H9 (cell line): ENCODE measurements around the gene ACOT13. TPM values are rescaled to one million over a fixed set of nuclear protein-coding genes. Genes with fewer than 3 reads are reported as not detected.
"Not testable (repeated sequence)": the region's sequence is repeated elsewhere in the genome, so short reads cannot be mapped to it uniquely, and the experiment has no call there.

ENCODE experiments used
- DNase-seq: peaks from one replicate; pipeline ENCODE4 v3.0.0-alpha.2; 2017
- H2AFZ ChIP-seq: one replicate; pipeline ENCODE4 v1.6.1; 2013; ENCODE audit warnings: mild to moderate bottlenecking, low read length, control low read depth, moderate library complexity
- H2AK5ac ChIP-seq: 2 replicates; pipeline ENCODE4 v1.6.1; 2013; ENCODE audit warnings: low read length, control low read depth, mixed read lengths; ENCODE audit not compliant: insufficient read length
- H2BK120ac ChIP-seq: one replicate; pipeline ENCODE4 v1.6.1; 2013; ENCODE audit warnings: low read depth, mild to moderate bottlenecking, low read length, control low read depth, inconsistent platforms; ENCODE audit not compliant: poor library complexity, severe bottlenecking
- H2BK12ac ChIP-seq: 2 replicates; pipeline ENCODE4 v1.6.1; 2013; ENCODE audit warnings: low read length, control low read depth, mixed read lengths, low read depth; ENCODE audit not compliant: insufficient read length
- H2BK15ac ChIP-seq: 2 replicates; pipeline ENCODE4 v1.6.1; 2013; ENCODE audit warnings: low read depth, low read length, control low read depth
- H2BK20ac ChIP-seq: one replicate; pipeline ENCODE4 v1.6.1; 2013; ENCODE audit warnings: low read depth, mild to moderate bottlenecking, low read length, control low read depth, inconsistent platforms; ENCODE audit not compliant: poor library complexity, severe bottlenecking
- H2BK5ac ChIP-seq: 2 replicates; pipeline ENCODE4 v1.6.1; 2013; ENCODE audit warnings: low read length, control low read depth, mixed read lengths; ENCODE audit not compliant: insufficient read length
- H3K14ac ChIP-seq: 2 replicates; pipeline ENCODE4 v1.6.1; 2013; ENCODE audit warnings: low read length, control low read depth; ENCODE audit not compliant: insufficient read depth
- H3K18ac ChIP-seq: 2 replicates; pipeline ENCODE4 v1.6.1; 2013; ENCODE audit warnings: low read depth, mild to moderate bottlenecking, mixed read lengths, low read length, control low read depth; ENCODE audit not compliant: insufficient read length
- H3K23ac ChIP-seq: 2 replicates; pipeline ENCODE4 v1.6.1; 2013; ENCODE audit warnings: low read length, control low read depth, mixed read lengths, low read depth; ENCODE audit not compliant: insufficient read length
- H3K23me2 ChIP-seq: 2 replicates; pipeline ENCODE4 v1.6.1; 2013; ENCODE audit warnings: low read depth, mild to moderate bottlenecking, mixed read lengths, low read length, control low read depth; ENCODE audit not compliant: insufficient read length, poor library complexity, severe bottlenecking
- H3K27ac ChIP-seq: 2 replicates; pipeline ENCODE4 v1.5.1; 2013; ENCODE audit warnings: low read length, control low read depth, mixed read lengths, low read depth; ENCODE audit not compliant: insufficient read length
- H3K27me3 ChIP-seq: 2 replicates; pipeline ENCODE4 v1.6.1; 2013; ENCODE audit warnings: low read length, control low read depth, inconsistent platforms; ENCODE audit not compliant: insufficient read depth
- H3K4ac ChIP-seq: 2 replicates; pipeline ENCODE4 v1.6.1; 2013; ENCODE audit warnings: low read depth, mild to moderate bottlenecking, control low read depth, inconsistent platforms, low read length, moderate library complexity
- H3K4me1 ChIP-seq: 2 replicates; pipeline ENCODE4 v1.6.1; 2013; ENCODE audit warnings: low read length, control low read depth, inconsistent platforms; ENCODE audit not compliant: insufficient read depth
- H3K4me2 ChIP-seq: 2 replicates; pipeline ENCODE4 v1.6.1; 2013; ENCODE audit warnings: low read length, control low read depth, mixed read lengths; ENCODE audit not compliant: insufficient read length, insufficient read depth
- H3K56ac ChIP-seq: 2 replicates; pipeline ENCODE4 v1.6.1; 2013; ENCODE audit warnings: low read depth, mild to moderate bottlenecking, mixed read lengths, low read length, control low read depth; ENCODE audit not compliant: insufficient read length
- H3K79me1 ChIP-seq: 2 replicates; pipeline ENCODE4 v1.6.1; 2013; ENCODE audit warnings: low read depth, mild to moderate bottlenecking, moderate library complexity, low read length, control low read depth, inconsistent platforms; ENCODE audit not compliant: insufficient read depth, poor library complexity, severe bottlenecking
- H3K79me2 ChIP-seq: 2 replicates; pipeline ENCODE4 v1.6.1; 2013; ENCODE audit warnings: low read length, control low read depth, inconsistent platforms; ENCODE audit not compliant: insufficient read depth
- H3K9ac ChIP-seq: 2 replicates; pipeline ENCODE4 v1.6.1; 2013; ENCODE audit warnings: low read length, control low read depth, mixed read lengths; ENCODE audit not compliant: insufficient read length; ENCODE audit errors: extremely low read depth
- H3K9me3 ChIP-seq: one replicate; pipeline ENCODE4 v1.6.1; 2013; ENCODE audit warnings: low read depth, low read length, inconsistent platforms; ENCODE audit not compliant: control insufficient read depth
- H3T11ph ChIP-seq: one replicate; pipeline ENCODE4 v1.6.1; 2013; ENCODE audit warnings: mild to moderate bottlenecking, low read length, control low read depth, inconsistent platforms
- H4K20me1 ChIP-seq: one replicate; pipeline ENCODE4 v1.6.1; 2013; ENCODE audit not compliant: control insufficient read depth, insufficient read length, insufficient read depth
- H4K5ac ChIP-seq: 2 replicates; pipeline ENCODE4 v1.6.1; 2013; ENCODE audit warnings: low read depth, mild to moderate bottlenecking, mixed read lengths, low read length, control low read depth; ENCODE audit not compliant: insufficient read length
- H4K8ac ChIP-seq: replicated peaks from 2 replicates; pipeline ENCODE4 v1.6.1; 2013; ENCODE audit warnings: low read length, control low read depth, mixed read lengths, low read depth; ENCODE audit not compliant: insufficient read length
- H4K91ac ChIP-seq: 2 replicates; pipeline ENCODE4 v1.6.1; 2013; ENCODE audit warnings: low read depth, mild to moderate bottlenecking, moderate library complexity, mixed read lengths, low read length, control low read depth; ENCODE audit not compliant: insufficient read length
- H3K27ac Mint-ChIP-seq, 3 experiments: 2 replicates in 2 of 3; 3 replicates in 1 of 3; pipeline ENCODE4 v1.8.0; 2020 to 2021; ENCODE audit warnings: mixed read lengths in 3 of 3, mild to moderate bottlenecking in 1 of 3, moderate library complexity in 1 of 3
- H3K27me3 Mint-ChIP-seq: 2 replicates; pipeline ENCODE4 v1.8.0; 2021; ENCODE audit warnings: low read depth, mild to moderate bottlenecking, moderate library complexity, mixed read lengths
- H3K36me3 Mint-ChIP-seq, 3 experiments: 2 replicates in 2 of 3; 3 replicates in 1 of 3; pipeline ENCODE4 v1.8.0; 2020 to 2021; ENCODE audit warnings: low read depth in 3 of 3, mixed read lengths in 3 of 3; ENCODE audit not compliant: insufficient read depth in 1 of 3
- H3K4me1 Mint-ChIP-seq, 2 experiments: 2 replicates each; pipeline ENCODE4 v1.8.0; 2020; ENCODE audit warnings: mixed read lengths in 2 of 2
- H3K4me3 Mint-ChIP-seq, 2 experiments: 2 replicates in 1 of 2; 3 replicates in 1 of 2; pipeline ENCODE4 v1.8.0; 2020 to 2021; ENCODE audit warnings: mild to moderate bottlenecking in 2 of 2, mixed read lengths in 2 of 2, moderate library complexity in 1 of 2
- H3K9me3 Mint-ChIP-seq, 2 experiments: 2 replicates in 1 of 2; 3 replicates in 1 of 2; pipeline ENCODE4 v1.8.0; 2020; ENCODE audit warnings: mild to moderate bottlenecking in 2 of 2, mixed read lengths in 2 of 2, moderate library complexity in 1 of 2
- WGBS: extraction: QIAGEN DNeasy Blood & Tissue Kit; methylation state at CpG from one replicate; pipeline ENCODE4 v1.1.7; 2013; ENCODE audit warnings: missing lambda C conversion rate, low lambda C conversion rate, mixed read lengths; ENCODE audit not compliant: insufficient read length; ENCODE audit errors: extremely low coverage; 5-methylcytosine and 5-hydroxymethylcytosine counted together
- total RNA-seq: library from RNA; stranded (reverse); gene quantifications from 2 replicates; pipeline ENCODE4 v1.2.1, GENCODE V29; 2021

ACOT13 gene
- total RNA-seq, 1 experiment from 2014 or later, result 38.0 TPM

GRCh38 chr6:24671077-24671476, 4.2 kb downstream of the ACOT13 start:
- H4K8ac ChIP-seq, H3K4me1 ChIP-seq, H2BK120ac ChIP-seq, H3K27me3 Mint-ChIP-seq, H3K4ac ChIP-seq, H2BK20ac ChIP-seq, H3T11ph ChIP-seq, H3K79me2 ChIP-seq, H3K4me1 Mint-ChIP-seq, H2AK5ac ChIP-seq, H3K56ac ChIP-seq, DNase-seq, H3K27ac Mint-ChIP-seq, H3K18ac ChIP-seq, H4K91ac ChIP-seq, H2AFZ ChIP-seq, H3K14ac ChIP-seq, H3K27ac ChIP-seq, H4K20me1 ChIP-seq, H3K23ac ChIP-seq, H2BK5ac ChIP-seq, H3K27me3 ChIP-seq, H3K9ac ChIP-seq, H3K79me1 ChIP-seq, H2BK12ac ChIP-seq, H2BK15ac ChIP-seq, H3K4me3 Mint-ChIP-seq, H4K5ac ChIP-seq, H3K4me2 ChIP-seq, H3K23me2 ChIP-seq: not testable (repeated sequence)
- Mint-ChIP-seq H3K36me3 (peaks cover 64 to 78% (median 66%) of the 10 kb centered on the region in 3 experiments), H3K9me3 (peaks cover 65 to 72% of the 10 kb centered on the region in 2 experiments)
- WGBS, result no CpG with 5 or more reads among the region's 4 CpGs
- peaks cover 30% of the 10 kb centered on the region for H3K9me3 ChIP-seq
